Epithelial cell of proximal tubule (primary cell): ENCODE measurements around the gene FLT3. TPM values are rescaled to one million over a fixed set of nuclear protein-coding genes. Genes with fewer than 3 reads are reported as not detected.
"Not testable (repeated sequence)": the region's sequence is repeated elsewhere in the genome, so short reads cannot be mapped to it uniquely, and the experiment has no call there.

Experiments used
- DNase-seq: peaks from one replicate; pipeline ENCODE4 v3.0.0-alpha.2; 2011; ENCODE audit warnings: low read depth
- H3K4me3 ChIP-seq: 2 replicates; pipeline ENCODE4 v1.5.1; 2011; ENCODE audit warnings: low read depth, mild to moderate bottlenecking, low read length
- CTCF ChIP-seq: conservative IDR thresholded peaks from 2 replicates; pipeline ENCODE4 v1.5.1; 2012; ENCODE audit warnings: low read depth, mild to moderate bottlenecking, low read length
- total RNA-seq: library from RNA; depleted of rRNA; stranded (reverse); fragments of >200 nt; gene quantifications from 2 replicates; pipeline ENCODE4 v1.2.3, GENCODE V29; 2015

Gene FLT3
- total RNA-seq, 1 donor from 2014 or later, result 0.58 TPM

GRCh38 chr13:28099396-28100149 is 803 bp downstream of the FLT3 start:
- TF ChIP-seq CTCF, result no peak
- DNase-seq, result no peak
- peak overlapping the region; percentile 43 for H3K4me3 ChIP-seq

GRCh38 chr13:28097503-28097902 is 2.9 kb downstream of the FLT3 start:
- no peak for DNase-seq
- TF ChIP-seq CTCF, result no peak
- no peak overlapping the region for H3K4me3 ChIP-seq

GRCh38 chr13:28094306-28094705 is 6.1 kb downstream of the FLT3 start:
- TF ChIP-seq CTCF, result no peak
- H3K4me3 ChIP-seq, result no peak overlapping the region
- no peak for DNase-seq

- no peak overlapping the region for H3K4me3 ChIP-seq
- DNase-seq, result no peak
- no peak for TF ChIP-seq CTCF
Measured at GRCh38 chr13:28093881-28094280, 6.5 kb downstream of the FLT3 start.

GRCh38 chr13:28092431-28092830 is 7.9 kb downstream of the FLT3 start:
- no peak for TF ChIP-seq CTCF
- no peak overlapping the region for H3K4me3 ChIP-seq
- DNase-seq, result no peak

GRCh38 chr13:28089065-28089464 is 11.3 kb downstream of the FLT3 start:
- TF ChIP-seq CTCF, result no peak
- H3K4me3 ChIP-seq, result no peak overlapping the region
- peak; percentile 16 for DNase-seq

- DNase-seq, H3K4me3 ChIP-seq: not testable (repeated sequence)
Measured at GRCh38 chr13:28077820-28078219, 22.6 kb downstream of the FLT3 start.
